ENCODE data around the gene GUCY2C.

The GUCY2C gene

DNA sequence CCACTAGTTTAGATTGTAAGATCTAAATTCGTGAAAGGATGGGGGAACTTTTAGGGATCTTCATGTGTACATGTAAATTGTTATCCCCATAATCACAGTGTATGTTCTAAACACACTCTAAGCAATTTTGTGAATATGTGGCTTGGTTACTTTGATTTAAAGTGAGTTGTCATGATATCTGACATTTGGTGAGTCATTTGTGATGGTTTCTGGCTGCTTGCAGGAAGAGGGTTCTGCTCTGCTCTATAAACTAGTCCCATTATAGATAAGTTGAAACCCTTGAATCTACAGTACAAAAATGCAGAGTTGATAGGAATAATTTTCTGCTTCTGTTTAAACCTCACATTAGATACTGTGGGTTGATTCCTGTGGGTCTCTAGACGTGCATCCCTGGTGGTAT lies 14.8 kb downstream of the GUCY2C start:
- no peak for DNase-seq (ENCODE audit: low spot score)

DNA sequence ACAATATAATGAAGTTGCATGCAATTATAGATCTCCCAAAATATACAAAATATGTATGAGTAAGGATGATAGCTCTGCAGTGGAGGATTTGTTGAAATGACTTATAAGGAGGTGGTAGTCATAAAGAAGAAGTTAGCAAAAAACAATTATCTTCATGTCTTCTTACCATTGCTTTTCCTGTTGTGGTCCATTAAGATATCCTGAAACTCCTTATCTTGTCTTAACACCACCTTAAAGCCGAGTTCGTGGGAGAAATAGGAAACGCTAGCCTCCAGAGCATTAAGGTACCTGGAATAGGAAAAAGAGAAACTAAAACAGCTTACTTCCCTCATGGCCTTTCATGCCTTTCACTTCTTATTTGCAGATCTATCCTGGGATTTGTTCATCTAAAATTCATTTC lies 15.2 kb downstream of the GUCY2C start:
- DNase-seq (ENCODE audit: low spot score), result no peak

DNA sequence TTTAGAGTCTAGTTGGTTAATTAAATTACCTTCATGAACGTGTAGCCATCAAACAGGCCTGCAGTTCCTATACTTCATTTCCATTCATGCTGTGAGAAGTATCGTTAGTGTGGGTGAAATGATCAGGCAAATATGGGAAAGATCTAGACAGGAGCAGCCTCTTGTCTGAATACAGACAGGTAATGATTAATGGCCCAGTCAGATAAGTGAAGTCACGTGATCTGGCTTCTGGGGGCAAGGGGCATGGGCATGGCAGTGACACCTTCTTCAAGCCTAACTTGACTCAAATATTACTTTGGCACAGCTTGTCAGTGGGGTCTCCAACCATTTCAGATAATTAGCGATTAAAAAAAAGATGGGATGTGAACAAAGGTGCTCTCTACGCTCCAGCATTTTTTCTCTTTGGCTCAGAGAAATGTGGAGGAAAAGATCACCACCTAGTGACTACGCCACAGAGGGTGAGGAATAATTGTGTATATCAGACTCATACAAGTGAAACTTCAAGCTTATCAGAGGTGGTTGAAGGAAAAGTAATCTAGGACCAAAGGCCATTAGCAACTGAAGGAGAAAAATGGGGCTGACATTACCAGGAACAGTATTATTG lies 17.8 kb downstream of the GUCY2C start:
- DNase-seq (ENCODE audit: low spot score), result no peak

GRCh38 chr12:14668591-14668990 lies 27.8 kb downstream of the GUCY2C start:
- no peak for DNase-seq (ENCODE audit: low spot score)

GRCh38 chr12:14665354-14666348 lies 30.7 kb downstream of the GUCY2C start:
- no peak for DNase-seq (ENCODE audit: low spot score)

DNA sequence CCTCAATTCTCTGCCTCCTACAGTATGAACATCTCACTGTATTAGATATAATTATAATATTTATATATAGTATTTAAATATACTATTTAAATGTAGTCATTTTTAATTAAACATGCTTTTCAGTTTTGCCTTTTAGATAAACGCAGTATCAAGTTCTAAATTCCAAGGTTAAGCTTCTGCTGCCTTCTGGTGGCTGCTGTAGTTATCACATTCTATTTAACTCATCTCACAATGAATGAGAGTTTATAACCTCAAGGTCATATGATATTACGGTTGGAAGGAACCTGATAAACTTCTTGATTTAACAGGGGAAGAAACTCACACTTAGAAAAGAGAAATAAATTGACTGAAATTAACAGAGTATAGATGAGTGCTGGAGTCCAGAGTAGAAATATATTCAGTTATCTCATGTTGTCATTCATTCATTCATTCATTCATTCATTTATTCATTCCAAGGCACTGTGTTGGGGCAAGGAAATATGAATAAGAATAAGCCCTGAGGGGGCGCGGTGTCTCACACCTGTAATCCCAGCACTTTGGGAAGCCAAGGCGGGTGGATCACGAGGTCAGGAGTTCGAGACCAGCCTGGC lies 31.9 kb downstream of the GUCY2C start:
- DNase-seq (ENCODE audit: low spot score), result peak; percentile 76

- no peak for DNase-seq (ENCODE audit: low spot score)
These were observed 33.4 kb downstream of the GUCY2C start for GRCh38 chr12:14663002-14663401.

DNA sequence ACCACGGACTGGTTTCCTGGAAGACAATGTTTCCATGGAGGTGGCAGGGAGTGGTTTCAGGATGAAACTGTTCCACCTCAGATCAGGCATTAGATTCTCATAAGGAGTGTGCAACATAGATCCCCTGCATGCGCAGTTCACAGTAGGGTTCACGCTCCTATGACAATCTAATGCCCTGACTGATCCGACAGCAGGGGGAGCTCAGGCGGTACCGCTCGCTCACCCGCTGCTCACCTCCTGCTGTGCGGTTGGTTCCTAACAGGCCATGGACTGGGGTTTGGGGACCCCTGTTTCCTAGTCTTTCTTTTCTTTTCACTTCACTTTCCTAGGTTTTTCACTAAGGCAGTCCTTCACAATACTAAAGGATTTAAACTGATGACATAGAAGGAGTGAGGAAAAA lies 39.6 kb downstream of the GUCY2C start:
- DNase-seq (ENCODE audit: low spot score), result no peak

DNA sequence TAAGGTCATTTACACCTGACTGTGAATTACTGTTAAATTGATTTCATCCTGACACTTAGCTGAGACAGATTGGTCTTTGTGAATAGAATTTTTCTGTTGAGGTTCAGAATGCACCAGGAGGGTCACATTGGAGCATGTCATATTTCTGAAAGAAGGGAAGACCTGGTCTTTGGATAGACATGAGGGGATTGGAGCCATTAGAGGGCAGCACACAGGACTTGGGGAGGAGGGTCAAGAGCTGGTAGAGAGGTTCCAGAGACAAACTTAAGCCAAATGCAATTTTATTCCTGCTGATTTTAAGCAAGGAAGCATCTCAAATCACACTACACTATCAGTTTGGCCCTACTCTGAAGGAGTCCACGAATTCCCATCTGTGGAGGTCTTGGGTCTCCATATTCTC lies 41.1 kb downstream of the GUCY2C start:
- no peak for DNase-seq (ENCODE audit: low spot score)

DNA sequence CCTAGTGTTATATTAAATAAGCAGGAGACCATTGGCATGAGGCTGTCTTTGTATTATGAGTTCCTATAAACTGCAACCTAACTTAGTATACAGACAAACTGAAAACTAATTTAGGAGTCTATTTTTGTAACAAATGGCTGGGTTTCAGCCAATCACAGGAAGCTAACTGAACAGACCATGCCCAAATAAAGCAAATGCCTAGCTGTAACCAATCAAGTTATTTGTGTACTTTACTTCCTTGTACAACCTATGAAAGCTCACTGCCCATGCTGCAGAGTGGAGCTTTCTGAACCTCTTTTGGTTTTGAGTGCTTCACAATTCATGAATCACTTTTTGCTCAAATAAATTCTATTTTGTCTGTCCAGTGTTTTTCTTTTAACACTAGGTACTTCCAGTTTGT lies 41.6 kb downstream of the GUCY2C start:
- DNase-seq (ENCODE audit: low spot score), result no peak

- no peak for DNase-seq (ENCODE audit: low spot score)
These were observed 42.0 kb downstream of the GUCY2C start for GRCh38 chr12:14654416-14654815.

GRCh38 chr12:14652483-14652882 lies 43.9 kb downstream of the GUCY2C start:
- no peak for DNase-seq (ENCODE audit: low spot score)

GRCh38 chr12:14651371-14651770 lies 45.0 kb downstream of the GUCY2C start:
- DNase-seq (ENCODE audit: low spot score), result no peak

GRCh38 chr12:14650789-14651188 lies 45.6 kb downstream of the GUCY2C start:
- DNase-seq (ENCODE audit: low spot score), result no peak

GRCh38 chr12:14647028-14647750 lies 49.2 kb downstream of the GUCY2C start:
- DNase-seq (ENCODE audit: low spot score), result no peak

- peak; percentile 22 for DNase-seq (ENCODE audit: low spot score)
These were observed 53.1 kb downstream of the GUCY2C start for GRCh38 chr12:14643251-14643650.

- no peak for DNase-seq (ENCODE audit: low spot score)
These were observed 58.3 kb downstream of the GUCY2C start for GRCh38 chr12:14638066-14638465.

- no peak for DNase-seq (ENCODE audit: low spot score)
These were observed 60.6 kb downstream of the GUCY2C start for GRCh38 chr12:14635776-14636175.

DNA sequence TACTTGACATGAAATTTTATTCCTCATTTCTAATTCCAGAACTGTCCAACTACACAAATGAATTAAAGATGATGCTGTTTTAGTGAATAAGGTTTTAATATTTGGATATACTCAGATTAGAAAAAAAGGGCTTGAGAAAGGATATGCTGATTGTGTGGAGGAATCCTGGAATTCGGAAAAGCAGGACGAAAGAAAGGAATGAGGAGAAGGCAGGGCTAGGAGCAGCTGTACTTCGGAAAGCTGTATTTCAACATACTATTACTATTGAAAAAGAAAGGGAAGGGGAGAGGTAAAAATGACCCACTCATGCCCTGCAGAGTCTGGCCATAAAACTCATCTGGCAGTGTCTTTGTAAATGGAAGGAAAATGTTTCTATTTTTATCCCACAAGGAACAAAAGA lies 65.6 kb downstream of the GUCY2C start:
- no peak for DNase-seq (ENCODE audit: low spot score)

DNA sequence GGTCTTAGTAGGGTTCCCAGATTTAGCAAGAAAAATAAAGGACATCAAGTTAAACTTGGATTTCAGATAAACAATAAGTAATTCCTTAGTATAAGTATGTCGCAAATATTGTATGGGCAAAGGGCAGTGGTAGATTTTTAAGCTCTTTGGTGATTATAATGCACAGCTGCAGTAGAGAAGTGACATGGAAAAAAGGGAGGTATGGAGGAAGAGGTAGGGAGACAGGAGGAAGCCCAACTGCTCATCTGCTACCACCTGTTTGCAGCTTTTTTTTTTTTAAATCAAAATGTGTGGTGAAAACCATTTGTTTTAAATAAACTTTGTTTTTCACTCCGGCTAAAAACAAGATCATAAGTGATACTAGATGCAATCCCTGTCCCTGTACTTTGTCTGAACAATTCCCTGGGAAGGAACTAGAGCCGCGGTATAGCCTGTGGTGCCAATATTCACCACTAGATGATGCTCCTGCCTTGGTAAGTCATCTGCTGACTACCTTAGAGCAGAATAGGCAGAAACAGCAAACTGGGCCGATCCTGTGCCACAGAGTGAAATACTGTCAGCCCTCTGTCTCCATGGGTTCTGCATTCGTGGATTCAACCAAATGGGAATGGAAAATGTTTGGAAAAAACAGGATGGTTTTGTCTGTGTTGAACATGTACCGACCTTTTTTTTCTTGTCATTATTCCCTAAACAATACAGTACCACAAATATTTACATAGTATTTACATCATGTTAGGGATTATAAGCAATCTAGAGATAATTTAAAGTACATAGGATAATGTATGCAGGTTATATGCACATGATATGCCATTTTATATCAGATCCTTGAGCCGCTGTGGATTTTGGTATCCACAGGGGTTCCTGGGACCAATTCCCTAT lies 66.3 kb downstream of the GUCY2C start:
- DNase-seq (ENCODE audit: low spot score), result peak; percentile 74

DNA sequence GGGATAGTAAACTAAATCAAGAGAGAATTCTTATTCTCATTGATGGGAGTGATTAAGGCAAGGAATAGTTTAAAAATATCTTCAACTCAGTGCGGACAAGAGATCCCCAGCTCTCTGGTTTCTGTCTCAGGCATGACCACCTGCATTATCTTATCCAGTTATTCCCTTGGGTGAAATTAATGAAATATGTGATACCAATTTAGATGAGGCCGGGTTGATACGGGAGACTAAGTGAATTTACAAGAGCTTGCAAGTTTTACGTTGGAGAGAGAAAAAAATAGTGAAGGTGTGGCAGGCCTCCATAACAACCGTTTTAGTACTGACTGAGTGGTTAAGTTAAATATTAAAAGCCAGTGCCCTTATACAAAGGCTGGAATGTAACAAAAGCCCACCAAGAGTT lies 67.6 kb downstream of the GUCY2C start:
- DNase-seq (ENCODE audit: low spot score), result no peak
